Kidney (tissue), 14 donors: ENCODE data around the gene PHOX2A. TPM values are rescaled to one million over a fixed set of nuclear protein-coding genes. Genes with fewer than 3 reads are reported as not detected.

ENCODE experiments used
- DNase-seq, 5 donors: peaks; one replicate each; pipeline ENCODE4 v3.0.0-alpha.2; 2013 to 2020
- FAIRE-seq: peaks from 2 replicates; lab custom pipeline; 2012; peaks lifted over from hg19 to GRCh38; lab: Jason Lieb, UNC
- H3K27ac ChIP-seq, 2 donors: one replicate each; pipeline ENCODE4 v1.7.0; 2013; ENCODE audit warnings: low read depth in 2 of 2, low read length in 2 of 2, inconsistent platforms in 1 of 2
- H3K27me3 ChIP-seq: one replicate; pipeline ENCODE4 v1.7.1; 2013; ENCODE audit warnings: low read length, inconsistent platforms; ENCODE audit not compliant: control insufficient read depth, insufficient read depth
- H3K36me3 ChIP-seq, 3 donors: one replicate each; pipeline versions ENCODE4 v1.7.0 to v1.7.1; 2013; ENCODE audit warnings: low read length in 3 of 3, control low read depth in 1 of 3, inconsistent platforms in 1 of 3; ENCODE audit not compliant: insufficient read depth in 3 of 3, control insufficient read depth in 2 of 3
- H3K4me1 ChIP-seq, 3 donors: one replicate each; pipeline versions ENCODE4 v1.7.0 to v1.7.1; 2013; ENCODE audit warnings: low read length in 3 of 3, inconsistent platforms in 1 of 3, low read depth in 1 of 3; ENCODE audit not compliant: control insufficient read depth in 2 of 3, insufficient read depth in 2 of 3
- H3K4me3 ChIP-seq, 3 donors: one replicate each; pipeline versions ENCODE4 v1.7.0 to v1.8.1; 2013; ENCODE audit warnings: low read length in 3 of 3, control low read depth in 1 of 3, inconsistent platforms in 1 of 3
- H3K9ac ChIP-seq, 3 donors: one replicate each; pipeline versions ENCODE4 v1.7.0 to v1.7.1; 2013; ENCODE audit warnings: low read length in 3 of 3, control low read depth in 1 of 3, inconsistent platforms in 1 of 3
- H3K9me3 ChIP-seq, 3 donors: one replicate each; pipeline versions ENCODE4 v1.7.0 to v1.7.1; 2013; ENCODE audit warnings: low read length in 3 of 3, control low read depth in 1 of 3, inconsistent platforms in 1 of 3; ENCODE audit not compliant: control insufficient read depth in 2 of 3, insufficient read depth in 1 of 3
- intact Hi-C: fragments of 100-400 bp; cut with DNase I; formaldehyde crosslinking; loops from one replicate; pipeline ENCODE4 v1.11.1; 2022
- polyA plus RNA-seq: library from polyadenylated mRNA; stranded (reverse); fragments of 350-450 nt; fragmentation: Illumina TruSeq; extraction: RNeasy Lipid Tissue Mini Kit (QIAGEN cat#74804); gene quantifications from one replicate; pipeline ENCODE4 v1.2.3, GENCODE V29; 2014; ENCODE audit warnings: low read depth, low replicate concordance; ENCODE audit not compliant: insufficient read depth
- total RNA-seq: library from RNA; stranded (reverse); fragmentation: NEBNext Ultra II Directional; extraction: Animal tissue kit (Norgen Biotek cat#: 25700); gene quantifications from one replicate; pipeline ENCODE4 v1.2.1, GENCODE V29; 2021
- TF ChIP-seq, protein P1 (sequence below): IDR thresholded peaks from 3 replicates; pipeline ENCODE4 v1.5.1; 2012; ENCODE audit warnings: mild to moderate bottlenecking, moderate library complexity, borderline replicate concordance; ENCODE audit not compliant: insufficient read depth; ENCODE audit errors: extremely low read depth
- donor health status: control.
- donor health status: control.
- donor health status: control.
- donor health status: control.
- donor health status: control.
- donor health status: DM: yes; HTN: yes; CAD: no.
- donor health status: Normal renal cell carcinoma (clear cell type).

PHOX2A gene
- total and polyA plus RNA-seq, 2 donors from 2014 or later = not detected

DNA sequence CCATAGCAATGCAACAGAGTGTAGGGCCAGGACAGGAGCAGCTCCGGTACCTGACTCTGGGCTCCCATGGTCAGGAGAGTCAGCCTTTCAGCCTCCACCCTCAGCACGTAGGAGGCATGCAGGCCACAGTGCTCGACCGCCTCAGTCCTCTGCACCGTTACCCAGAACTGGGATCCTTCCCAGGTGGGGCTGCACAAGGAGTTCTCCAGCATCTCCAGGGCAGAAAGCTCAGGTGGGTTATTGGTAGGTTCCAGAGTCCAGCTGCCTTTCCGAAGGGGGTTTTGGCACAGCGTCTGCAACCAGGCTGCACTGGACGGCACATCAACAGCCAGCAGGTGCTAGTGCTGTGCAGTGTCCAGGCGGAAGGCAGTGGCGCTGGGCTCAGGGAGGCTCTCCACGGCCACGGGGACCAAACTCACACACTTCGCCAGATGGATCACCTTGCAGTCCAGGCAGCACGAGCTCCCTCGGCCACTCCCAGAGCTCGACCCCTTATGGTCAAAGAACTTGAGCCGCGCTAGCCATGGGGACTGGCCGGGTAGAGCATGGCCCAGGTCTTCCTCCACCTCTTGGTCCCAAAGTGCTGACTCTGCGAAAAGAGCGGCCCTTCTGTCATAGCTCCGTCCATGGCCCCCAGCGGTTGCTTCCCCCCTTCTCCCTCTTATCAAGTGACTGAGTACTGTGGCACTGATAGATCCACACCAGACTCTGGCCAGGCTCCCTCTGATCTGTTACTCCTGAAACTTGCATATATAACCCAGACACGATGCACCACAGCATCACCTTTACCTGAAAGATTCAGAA is 6.9 kb upstream of the PHOX2A start:
- DNase-seq (no peak), FAIRE-seq (no peak)
- no peak overlapping the region for H3K9ac ChIP-seq
- H3K27me3 ChIP-seq = peaks cover 13% of the 10 kb centered on the region
- intact Hi-C loops = no loop called here
- no peaks in the 10 kb centered on the region for H3K9me3 ChIP-seq
- TF ChIP-seq, protein P1, sequence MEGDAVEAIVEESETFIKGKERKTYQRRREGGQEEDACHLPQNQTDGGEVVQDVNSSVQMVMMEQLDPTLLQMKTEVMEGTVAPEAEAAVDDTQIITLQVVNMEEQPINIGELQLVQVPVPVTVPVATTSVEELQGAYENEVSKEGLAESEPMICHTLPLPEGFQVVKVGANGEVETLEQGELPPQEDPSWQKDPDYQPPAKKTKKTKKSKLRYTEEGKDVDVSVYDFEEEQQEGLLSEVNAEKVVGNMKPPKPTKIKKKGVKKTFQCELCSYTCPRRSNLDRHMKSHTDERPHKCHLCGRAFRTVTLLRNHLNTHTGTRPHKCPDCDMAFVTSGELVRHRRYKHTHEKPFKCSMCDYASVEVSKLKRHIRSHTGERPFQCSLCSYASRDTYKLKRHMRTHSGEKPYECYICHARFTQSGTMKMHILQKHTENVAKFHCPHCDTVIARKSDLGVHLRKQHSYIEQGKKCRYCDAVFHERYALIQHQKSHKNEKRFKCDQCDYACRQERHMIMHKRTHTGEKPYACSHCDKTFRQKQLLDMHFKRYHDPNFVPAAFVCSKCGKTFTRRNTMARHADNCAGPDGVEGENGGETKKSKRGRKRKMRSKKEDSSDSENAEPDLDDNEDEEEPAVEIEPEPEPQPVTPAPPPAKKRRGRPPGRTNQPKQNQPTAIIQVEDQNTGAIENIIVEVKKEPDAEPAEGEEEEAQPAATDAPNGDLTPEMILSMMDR = no peak
- H3K4me3 ChIP-seq = no peak overlapping the region
- H3K36me3 ChIP-seq = no peaks in the 10 kb centered on the region
- no peaks in the 10 kb centered on the region for H3K4me1 ChIP-seq
- H3K27ac ChIP-seq = no peak overlapping the region

DNA sequence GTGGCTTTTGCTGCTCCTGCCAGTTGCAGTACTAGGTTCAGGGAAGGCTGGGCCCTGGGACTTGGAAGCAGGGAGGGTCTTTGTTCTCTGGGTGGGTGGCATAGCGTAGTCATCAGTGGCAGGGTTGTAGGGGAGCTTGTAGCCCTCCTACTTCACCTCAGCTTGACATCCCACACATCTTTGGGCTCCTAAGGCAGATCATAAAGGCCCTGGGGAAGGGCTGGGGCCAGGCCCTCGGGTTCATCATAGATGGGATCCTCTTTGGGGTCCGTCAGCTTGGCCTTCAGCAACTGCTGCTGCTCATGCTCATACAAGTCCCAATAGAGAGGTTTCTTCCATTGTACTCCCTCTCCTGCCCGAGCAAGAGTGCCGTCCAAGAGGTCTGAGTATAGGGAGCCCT is 6.0 kb upstream of the PHOX2A start:
- TF ChIP-seq, protein P1 = no peak
- no peak overlapping the region for H3K27ac ChIP-seq
- no peak overlapping the region for H3K9ac ChIP-seq
- intact Hi-C loops = no loop called here
- peaks cover 22% of the 10 kb centered on the region for H3K27me3 ChIP-seq
- H3K9me3 ChIP-seq = no peaks in the 10 kb centered on the region
- no peaks in the 10 kb centered on the region for H3K4me1 ChIP-seq
- H3K36me3 ChIP-seq = no peaks in the 10 kb centered on the region
- DNase-seq (no peak), FAIRE-seq (no peak)
- H3K4me3 ChIP-seq = no peak overlapping the region

DNA sequence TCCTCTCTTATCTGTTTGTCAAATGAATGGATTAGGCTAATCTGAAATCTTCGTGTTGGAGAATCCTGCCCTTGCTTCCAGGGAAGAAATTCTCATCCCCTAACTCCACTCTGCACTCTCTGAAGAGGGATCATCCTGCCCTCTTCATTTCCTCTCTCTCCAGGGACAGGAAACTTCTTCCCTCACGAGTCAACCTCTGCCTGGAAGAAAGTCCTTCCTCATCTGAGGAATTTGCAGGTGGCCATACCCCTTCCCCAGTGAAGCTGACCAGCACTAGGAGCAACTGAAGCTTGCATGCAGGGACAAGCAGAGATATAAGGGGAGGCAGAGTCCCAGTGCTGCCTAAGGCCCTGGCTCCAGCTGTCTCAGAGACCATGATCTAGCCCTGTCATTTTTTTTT is 3.6 kb upstream of the PHOX2A start:
- H3K27me3 ChIP-seq = peaks cover 35% of the 10 kb centered on the region
- H3K4me3 ChIP-seq = no peak overlapping the region
- TF ChIP-seq, protein P1 = no peak
- H3K9me3 ChIP-seq = no peaks in the 10 kb centered on the region
- H3K9ac ChIP-seq = no peak overlapping the region
- intact Hi-C loops = no loop called here
- no peaks in the 10 kb centered on the region for H3K4me1 ChIP-seq
- H3K27ac ChIP-seq = no peak overlapping the region
- H3K36me3 ChIP-seq = no peaks in the 10 kb centered on the region
- DNase-seq (no peak), FAIRE-seq (no peak)
